ENCODE data around the gene UQCRFS1. TPM values are rescaled to one million over a fixed set of nuclear protein-coding genes. Genes with fewer than 3 reads are reported as not detected.
"Not testable (repeated sequence)": the region's sequence is repeated elsewhere in the genome, so short reads cannot be mapped to it uniquely, and the experiment has no call there.

Gene UQCRFS1
- 33.6 and 45.5 TPM in 2 replicates for total RNA-seq

- peak; percentile 82 for DNase-seq (ENCODE audit: low read depth)
Measured at GRCh38 chr19:29212648-29213573, at the start of gene UQCRFS1. TSS of gene UQCRFS1 (minus strand) at chr19:29213151. CDS start at chr19:29213118, 33 bp downstream.

- no peak for DNase-seq (ENCODE audit: low read depth)
Measured at GRCh38 chr19:29262085-29262484, 49.1 kb upstream of the UQCRFS1 start.

- DNase-seq (ENCODE audit: low read depth) = peak; percentile 11
Measured at GRCh38 chr19:29260477-29261317, 47.7 kb upstream of the UQCRFS1 start.

- DNase-seq (ENCODE audit: low read depth) = no peak
Measured at GRCh38 chr19:29259867-29260281, 46.9 kb upstream of the UQCRFS1 start.

GRCh38 chr19:29259153-29259552 lies 46.2 kb upstream of the UQCRFS1 start:
- DNase-seq (ENCODE audit: low read depth) = no peak

GRCh38 chr19:29256516-29256915 lies 43.6 kb upstream of the UQCRFS1 start:
- DNase-seq (ENCODE audit: low read depth) = no peak

- no peak for DNase-seq (ENCODE audit: low read depth)
Measured at GRCh38 chr19:29255912-29256311, 43.0 kb upstream of the UQCRFS1 start.

GRCh38 chr19:29255006-29255405 lies 42.1 kb upstream of the UQCRFS1 start:
- DNase-seq (ENCODE audit: low read depth) = no peak

GRCh38 chr19:29249798-29250197 lies 36.8 kb upstream of the UQCRFS1 start:
- not testable (repeated sequence) for DNase-seq (ENCODE audit: low read depth)

- no peak for DNase-seq (ENCODE audit: low read depth)
Measured at GRCh38 chr19:29248332-29248844, 35.4 kb upstream of the UQCRFS1 start.

- no peak for DNase-seq (ENCODE audit: low read depth)
Measured at GRCh38 chr19:29247872-29248271, 34.9 kb upstream of the UQCRFS1 start.

GRCh38 chr19:29247471-29247870 lies 34.5 kb upstream of the UQCRFS1 start:
- no peak for DNase-seq (ENCODE audit: low read depth)

GRCh38 chr19:29247051-29247450 lies 34.1 kb upstream of the UQCRFS1 start:
- DNase-seq (ENCODE audit: low read depth) = no peak

- no peak for DNase-seq (ENCODE audit: low read depth)
Measured at GRCh38 chr19:29245215-29245614, 32.3 kb upstream of the UQCRFS1 start.

- no peak for DNase-seq (ENCODE audit: low read depth)
Measured at GRCh38 chr19:29241324-29241723, 28.4 kb upstream of the UQCRFS1 start.

GRCh38 chr19:29239213-29239776 lies 26.3 kb upstream of the UQCRFS1 start:
- no peak for DNase-seq (ENCODE audit: low read depth)

GRCh38 chr19:29233591-29233990 lies 20.6 kb upstream of the UQCRFS1 start:
- DNase-seq (ENCODE audit: low read depth) = no peak

GRCh38 chr19:29232315-29232852 lies 19.4 kb upstream of the UQCRFS1 start:
- no peak for DNase-seq (ENCODE audit: low read depth)

- not testable (repeated sequence) for DNase-seq (ENCODE audit: low read depth)
Measured at GRCh38 chr19:29231306-29231705, 18.4 kb upstream of the UQCRFS1 start.

GRCh38 chr19:29217616-29218015 lies 4.7 kb upstream of the UQCRFS1 start:
- no peak for DNase-seq (ENCODE audit: low read depth)

GRCh38 chr19:29216021-29216420 lies 3.1 kb upstream of the UQCRFS1 start:
- DNase-seq (ENCODE audit: low read depth) = no peak
